Thoracic aorta (tissue), 2 donors: ENCODE measurements around the gene CTDSPL. TPM values are rescaled to one million over a fixed set of nuclear protein-coding genes. Genes with fewer than 3 reads are reported as not detected.
"Not testable (repeated sequence)": the region's sequence is repeated elsewhere in the genome, so short reads cannot be mapped to it uniquely, and the experiment has no call there.

Experiments
- ATAC-seq: fragments of 150-250 bp; one replicate; pipeline ENCODE4 v1.8.0; 2017; ENCODE audit warnings: low read depth; ENCODE audit not compliant: insufficient number of reproducible peaks, low FRiP score
- DNase-seq: peaks from one replicate; pipeline ENCODE4 v3.0.0-alpha.2; 2020; ENCODE audit warnings: low spot score
- H3K27ac ChIP-seq, 2 donors: fragments of 200-600 bp; sonication (generic); 1 replicate in 1 of 2; 2 replicates in 1 of 2; pipeline ENCODE4 v1.5.1; 2016; ENCODE audit warnings: mild to moderate bottlenecking in 2 of 2, moderate library complexity in 2 of 2
- H3K27me3 ChIP-seq: fragments of 200-600 bp; sonication (generic); replicated peaks from 2 replicates; pipeline ENCODE4 v1.6.0; 2016; ENCODE audit warnings: mild to moderate bottlenecking; ENCODE audit not compliant: insufficient read depth
- H3K36me3 ChIP-seq: fragments of 200-600 bp; sonication (generic); one replicate; pipeline ENCODE4 v1.5.1; 2016
- H3K4me1 ChIP-seq, 2 donors: fragments of 200-600 bp; sonication (generic); 1 replicate in 1 of 2; 2 replicates in 1 of 2; pipeline versions ENCODE4 v1.5.1 to v1.6.0; 2016; ENCODE audit warnings: low read depth in 2 of 2, mild to moderate bottlenecking in 1 of 2; ENCODE audit not compliant: control insufficient read depth in 1 of 2
- H3K4me3 ChIP-seq: fragments of 200-600 bp; sonication (generic); 2 replicates; pipeline ENCODE4 v1.5.1; 2016; ENCODE audit warnings: mild to moderate bottlenecking
- H3K9me3 ChIP-seq: fragments of 200-600 bp; sonication (generic); 2 replicates; pipeline ENCODE4 v1.5.1; 2016
- CTCF ChIP-seq: fragments of 200-600 bp; sonication (generic); IDR thresholded peaks from one replicate; pipeline ENCODE4 v1.5.1; 2019; ENCODE audit warnings: antibody characterized with exemption
- total RNA-seq, 2 donors: library from RNA; depleted of rRNA; stranded (reverse); fragments of >200 nt; gene quantifications; one replicate each; pipeline versions ENCODE4 v1.1.0 to v1.2.3, GENCODE V29; 2016

The CTDSPL gene
- total RNA-seq = 10 to 100 TPM; 55.0 to 59.6 TPM

- ATAC-seq = no peak
- no peak for DNase-seq
- TF ChIP-seq CTCF = no peak
- no peaks in the 10 kb centered on the region for H3K9me3 ChIP-seq
- H3K4me1 ChIP-seq = peaks cover 18 to 49% of the 10 kb centered on the region in 2 donors
- peak within 1 kb of the TSS; percentile 82 to 86 for H3K27ac ChIP-seq
- peak within 1 kb of the TSS; percentile 90 for H3K4me3 ChIP-seq
- H3K36me3 ChIP-seq = no peaks in the 10 kb centered on the region
- no peaks in the 10 kb centered on the region for H3K27me3 ChIP-seq
These were observed at the start of gene CTDSPL for GRCh38 chr3:37861620-37862041. CTDSPL (plus strand) TSS chr3:37861880; CDS start chr3:37862200, 320 bp downstream.

- peaks cover 40 to 67% of the 10 kb centered on the region in 2 donors for H3K4me1 ChIP-seq
- no peak for TF ChIP-seq CTCF
- no peak for DNase-seq
These were observed 49.2 kb upstream of the CTDSPL start for GRCh38 chr3:37812499-37812896.

GRCh38 chr3:37813403-37813802 lies 48.3 kb upstream of the CTDSPL start:
- peak overlapping the region; percentile 59 to 88 for H3K27ac ChIP-seq
- DNase-seq = no peak
- H3K36me3 ChIP-seq = no peaks in the 10 kb centered on the region
- TF ChIP-seq CTCF = no peak
- no peak overlapping the region for H3K4me3 ChIP-seq
- no peaks in the 10 kb centered on the region for H3K27me3 ChIP-seq
- peaks cover 40 to 68% of the 10 kb centered on the region in 2 donors for H3K4me1 ChIP-seq
- ATAC-seq = no peak
- H3K9me3 ChIP-seq = no peaks in the 10 kb centered on the region

More at GRCh38 chr3:37812499-37812896, 49.2 kb upstream of the CTDSPL start:
- H3K27ac ChIP-seq = peak overlapping the region; percentile 59 to 88
- H3K4me3 ChIP-seq = no peak overlapping the region
- ATAC-seq = no peak
- H3K9me3 ChIP-seq = no peaks in the 10 kb centered on the region
- H3K36me3 ChIP-seq = no peaks in the 10 kb centered on the region
- H3K27me3 ChIP-seq = no peaks in the 10 kb centered on the region

- Histone ChIP-seq H3K36me3 (peaks cover 6% of the 10 kb centered on the region), H3K4me3 (no peak overlapping the region), H3K9me3 (no peaks in the 10 kb centered on the region), H3K27ac (peak overlapping the region; percentile 59 to 88), H3K27me3 (no peaks in the 10 kb centered on the region), H3K4me1 (peaks cover 40 to 77% of the 10 kb centered on the region in 2 donors)
- DNase-seq (no peak), ATAC-seq (no peak)
- peak; percentile 45 for TF ChIP-seq CTCF
These were observed 47.1 kb upstream of the CTDSPL start for GRCh38 chr3:37814547-37814946.

- DNase-seq, ATAC-seq, H3K27ac ChIP-seq, H3K9me3 ChIP-seq, H3K27me3 ChIP-seq, H3K4me3 ChIP-seq: not testable (repeated sequence)
- Histone ChIP-seq H3K4me1 (peaks cover 40 to 78% of the 10 kb centered on the region in 2 donors), H3K36me3 (peaks cover 10% of the 10 kb centered on the region)
These were observed 46.5 kb upstream of the CTDSPL start for GRCh38 chr3:37815156-37815555.

- ATAC-seq = no peak
- Histone ChIP-seq H3K4me1 (peaks cover 29 to 78% of the 10 kb centered on the region in 2 donors), H3K36me3 (peaks cover 10% of the 10 kb centered on the region)
These were observed 45.4 kb upstream of the CTDSPL start for GRCh38 chr3:37816271-37816670.

More at GRCh38 chr3:37816271-37816670, 45.4 kb upstream of the CTDSPL start:
- DNase-seq = no peak
- peak overlapping the region in 1 of 2 donors; percentile 14 for H3K27ac ChIP-seq
- no peaks in the 10 kb centered on the region for H3K27me3 ChIP-seq
- H3K9me3 ChIP-seq = no peaks in the 10 kb centered on the region
- TF ChIP-seq CTCF = no peak
- H3K4me3 ChIP-seq = no peak overlapping the region
